Prostate gland (tissue), 2 donors: ENCODE results near the gene VSIG10L2. TPM values are rescaled to one million over a fixed set of nuclear protein-coding genes. Genes with fewer than 3 reads are reported as not detected.

Experiments
- DNase-seq: peaks from one replicate; pipeline ENCODE4 v3.0.0-alpha.2; 2019; ENCODE audit warnings: low spot score
- H3K27ac ChIP-seq, 2 donors: fragments of 200-600 bp; sonication (generic); 2 replicates each; pipeline ENCODE4 v1.5.1; 2017 to 2019
- H3K27me3 ChIP-seq: fragments of 200-600 bp; sonication (generic); replicated peaks from 2 replicates; pipeline ENCODE4 v1.5.1; 2019; ENCODE audit not compliant: insufficient read depth
- H3K36me3 ChIP-seq, 2 donors: fragments of 200-600 bp; sonication (generic); 1 replicate in 1 of 2; 2 replicates in 1 of 2; pipeline versions ENCODE4 v1.5.1 to v1.8.1; 2017 to 2019
- H3K4me1 ChIP-seq: fragments of 200-600 bp; sonication (generic); replicated peaks from 2 replicates; pipeline ENCODE4 v1.5.1; 2019
- H3K4me3 ChIP-seq, 2 donors: fragments of 200-600 bp; sonication (generic); 2 replicates each; pipeline ENCODE4 v1.5.1; 2017 to 2019
- H3K9me3 ChIP-seq: fragments of 200-600 bp; sonication (generic); 2 replicates; pipeline ENCODE4 v1.5.1; 2017
- CTCF ChIP-seq, 4 experiments: fragments of 200-600 bp in 2 of 4; fragments of 450-650 bp in 2 of 4; sonication (generic) in 2 of 4; IDR thresholded peaks; 1 replicate in 3 of 4; 2 replicates in 1 of 4; pipeline ENCODE4 v1.5.1; 2016 to 2019; ENCODE audit warnings: antibody characterized with exemption in 4 of 4, mild to moderate bottlenecking in 2 of 4, moderate library complexity in 2 of 4
- POLR2A ChIP-seq: fragments of 450-650 bp; IDR thresholded peaks from one replicate; pipeline ENCODE4 v1.6.1; 2016; ENCODE audit warnings: antibody characterized with exemption, mild to moderate bottlenecking
- POLR2AphosphoS5 ChIP-seq: sonication (generic); formaldehyde crosslinking; IDR thresholded peaks from one replicate; pipeline ENCODE4 v1.6.1; 2017; ENCODE audit warnings: antibody characterized with exemption
- WGBS: methylation state at CpG from one replicate; pipeline ENCODE4 v1.1.5; 2018; 5-methylcytosine and 5-hydroxymethylcytosine counted together
- intact Hi-C: fragments of 100-400 bp; cut with DNase I; formaldehyde crosslinking; loops from one replicate; pipeline ENCODE4 v1.14.2; 2022
- total RNA-seq, 2 donors: library from RNA; depleted of rRNA; stranded (reverse); fragments of >200 nt; gene quantifications; one replicate each; pipeline ENCODE4 v1.1.0, GENCODE V29; 2016

The VSIG10L2 gene
- total RNA-seq, 2 donors from 2014 or later = 0.14 to 1.3 TPM

GRCh38 chr11:125918140-125918840 lies 27.6 kb upstream of the VSIG10L2 start:
- H3K27me3 ChIP-seq = no peaks in the 10 kb centered on the region
- DNase-seq = no peak
- no peak overlapping the region for H3K27ac ChIP-seq
- H3K4me1 ChIP-seq = no peaks in the 10 kb centered on the region
- TF ChIP-seq POLR2AphosphoS5 = no peak
- no peak for TF ChIP-seq POLR2A
- TF ChIP-seq CTCF (IDR thresholded peaks at IDR 0.05) = no peak
- H3K9me3 ChIP-seq = no peaks in the 10 kb centered on the region
- 85% methylated on average over 13 of the region's 13 CpGs for WGBS
- no peak overlapping the region for H3K4me3 ChIP-seq
- intact Hi-C loops = no loop called here
- no peaks in the 10 kb centered on the region for H3K36me3 ChIP-seq

- 81% methylated on average over 9 of the region's 9 CpGs for WGBS
- H3K4me1 ChIP-seq = no peaks in the 10 kb centered on the region
- H3K27ac ChIP-seq = no peak overlapping the region
- no peak for DNase-seq
- H3K27me3 ChIP-seq = no peaks in the 10 kb centered on the region
- TF ChIP-seq POLR2A (no peak), POLR2AphosphoS5 (no peak), CTCF (IDR thresholded peaks at IDR 0.05) (no peak)
- no peak overlapping the region for H3K4me3 ChIP-seq
- no peaks in the 10 kb centered on the region for H3K36me3 ChIP-seq
- H3K9me3 ChIP-seq = no peaks in the 10 kb centered on the region
- intact Hi-C loops = loop anchor here (10.0 kb wide), 1 partner anchor 144 kb away; the partner anchor contains the start of gene CDON
Measured at GRCh38 chr11:125921042-125921441, 24.8 kb upstream of the VSIG10L2 start.

- Histone ChIP-seq H3K27me3 (no peaks in the 10 kb centered on the region), H3K4me3 (no peak overlapping the region), H3K4me1 (no peaks in the 10 kb centered on the region), H3K36me3 (no peaks in the 10 kb centered on the region), H3K27ac (no peak overlapping the region), H3K9me3 (no peaks in the 10 kb centered on the region)
- intact Hi-C loops = loop anchor here (10.0 kb wide), 1 partner anchor 143 kb away; the partner anchor contains the start of gene CDON
- WGBS = 96% methylated on average over 3 of the region's 3 CpGs
- DNase-seq = no peak
- TF ChIP-seq POLR2A (no peak), CTCF (IDR thresholded peaks at IDR 0.05) (no peak), POLR2AphosphoS5 (no peak)
Measured at GRCh38 chr11:125922156-125922555, 23.7 kb upstream of the VSIG10L2 start.

- H3K4me3 ChIP-seq = no peak overlapping the region
- peak; percentile 69 for DNase-seq
Measured at GRCh38 chr11:125923012-125923579, 22.7 kb upstream of the VSIG10L2 start.

More at GRCh38 chr11:125923012-125923579, 22.7 kb upstream of the VSIG10L2 start:
- TF ChIP-seq CTCF (IDR thresholded peaks at IDR 0.05) (peak; percentile 58 to 84 (median 72)), POLR2AphosphoS5 (peak; percentile 31), POLR2A (no peak)
- intact Hi-C loops = loop anchor here (1.0 to 10.0 kb wide), 2 partner anchors 142 to 271 kb away; partner anchors contain the start of gene CDON
- Histone ChIP-seq H3K36me3 (no peaks in the 10 kb centered on the region), H3K9me3 (no peaks in the 10 kb centered on the region), H3K4me1 (no peaks in the 10 kb centered on the region), H3K27me3 (no peaks in the 10 kb centered on the region), H3K27ac (no peak overlapping the region)
- 6% methylated on average over 8 of the region's 8 CpGs for WGBS
